ENCODE data around the gene PHAX.
"Not testable (repeated sequence)": the region's sequence is repeated elsewhere in the genome, so short reads cannot be mapped to it uniquely, and the experiment has no call there.

DNA sequence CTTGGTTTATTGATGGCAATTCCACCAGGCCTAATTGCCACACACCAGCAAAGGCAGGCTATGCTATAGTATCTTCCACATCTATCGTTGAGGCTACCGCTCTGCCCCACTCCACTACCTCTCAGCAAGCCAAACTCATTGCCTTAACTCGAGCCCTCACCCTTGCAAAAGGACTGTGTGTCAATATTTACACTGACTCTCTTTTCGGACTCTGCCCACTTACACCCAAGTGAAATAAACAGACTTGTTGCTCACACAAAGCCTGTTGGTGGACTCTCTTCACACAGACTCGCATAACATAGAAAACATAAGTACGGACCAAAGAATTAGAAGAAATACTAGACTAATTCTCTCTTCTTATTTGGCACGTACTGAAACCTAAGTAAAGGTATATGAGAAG, 48.3 kb downstream of the PHAX start:
- TF ChIP-seq, protein P1, sequence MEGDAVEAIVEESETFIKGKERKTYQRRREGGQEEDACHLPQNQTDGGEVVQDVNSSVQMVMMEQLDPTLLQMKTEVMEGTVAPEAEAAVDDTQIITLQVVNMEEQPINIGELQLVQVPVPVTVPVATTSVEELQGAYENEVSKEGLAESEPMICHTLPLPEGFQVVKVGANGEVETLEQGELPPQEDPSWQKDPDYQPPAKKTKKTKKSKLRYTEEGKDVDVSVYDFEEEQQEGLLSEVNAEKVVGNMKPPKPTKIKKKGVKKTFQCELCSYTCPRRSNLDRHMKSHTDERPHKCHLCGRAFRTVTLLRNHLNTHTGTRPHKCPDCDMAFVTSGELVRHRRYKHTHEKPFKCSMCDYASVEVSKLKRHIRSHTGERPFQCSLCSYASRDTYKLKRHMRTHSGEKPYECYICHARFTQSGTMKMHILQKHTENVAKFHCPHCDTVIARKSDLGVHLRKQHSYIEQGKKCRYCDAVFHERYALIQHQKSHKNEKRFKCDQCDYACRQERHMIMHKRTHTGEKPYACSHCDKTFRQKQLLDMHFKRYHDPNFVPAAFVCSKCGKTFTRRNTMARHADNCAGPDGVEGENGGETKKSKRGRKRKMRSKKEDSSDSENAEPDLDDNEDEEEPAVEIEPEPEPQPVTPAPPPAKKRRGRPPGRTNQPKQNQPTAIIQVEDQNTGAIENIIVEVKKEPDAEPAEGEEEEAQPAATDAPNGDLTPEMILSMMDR (optimal IDR thresholded peaks at IDR 0.05 in 1 of 3, IDR thresholded peaks at IDR 0.05 in 1 of 3, conservative IDR thresholded peaks at IDR 0.05 in 1 of 3; ENCODE audit: extremely low read depth in 1 of 3, insufficient read depth in 2 of 3, low read length in 3 of 3) = not testable (repeated sequence)
- not testable (repeated sequence) for TF ChIP-seq EZH2 (IDR thresholded peaks at IDR 0.05; ENCODE audit: low read length)
